Activated naive CD8-positive, alpha-beta T cell treated with anti-CD3 and anti-CD28 coated beads, Interleukin-2, amount 50 U/mL, for 16 hours (primary cell): Measurements from ENCODE around the gene MAG.
"Not testable (repeated sequence)": the region's sequence is repeated elsewhere in the genome, so short reads cannot be mapped to it uniquely, and the experiment has no call there.

Experiments
- DNase-seq: peaks from one replicate; pipeline ENCODE4 v3.0.0-alpha.2; 2020; ENCODE audit warnings: low read depth, low spot score

Gene MAG

DNA sequence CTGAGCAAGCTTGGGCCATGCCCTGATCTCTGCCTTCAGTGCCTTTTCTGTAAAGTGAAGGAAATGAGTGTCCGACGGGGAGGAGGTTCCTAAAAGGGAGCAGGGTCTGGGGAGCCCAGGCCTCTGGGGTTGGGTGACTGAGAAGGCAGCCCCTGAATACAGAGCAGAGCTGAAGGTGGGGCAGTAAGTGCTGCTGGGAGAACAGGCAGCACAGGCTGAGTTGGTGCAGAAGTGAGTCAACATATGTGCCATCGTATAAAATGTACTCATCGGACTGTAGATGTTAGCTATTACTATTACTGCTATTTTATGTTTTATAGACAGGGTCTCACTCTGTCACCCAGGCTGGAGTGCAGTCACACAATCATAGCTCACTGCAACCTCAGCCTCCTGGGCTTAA lies 10.7 kb upstream of the MAG start:
- no peak for DNase-seq

- DNase-seq, result no peak
Observed at GRCh38 chr19:35284153-35285094, 7.5 kb upstream of the MAG start.

GRCh38 chr19:35285095-35285449 lies 6.9 kb upstream of the MAG start:
- no peak for DNase-seq

DNA sequence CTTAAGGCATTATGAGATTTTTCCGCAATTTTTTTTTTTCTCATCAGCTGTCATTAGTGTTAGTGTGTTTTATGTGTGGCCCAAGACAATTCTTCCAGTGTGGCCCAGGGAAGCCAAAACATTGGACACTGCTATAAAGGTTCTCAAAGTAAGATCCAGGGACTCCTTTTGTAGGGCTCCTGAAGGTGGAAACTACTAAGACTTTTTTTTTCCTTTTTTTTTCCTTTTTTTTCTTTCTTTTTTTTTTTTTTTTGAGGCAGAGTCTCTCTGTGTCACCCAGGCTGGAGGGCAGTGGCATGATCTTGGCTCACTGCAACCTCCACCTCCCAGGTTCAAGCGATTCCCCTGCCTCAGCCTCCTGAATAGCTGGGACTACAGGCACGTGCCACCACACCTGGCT lies 6.5 kb upstream of the MAG start:
- not testable (repeated sequence) for DNase-seq

DNA sequence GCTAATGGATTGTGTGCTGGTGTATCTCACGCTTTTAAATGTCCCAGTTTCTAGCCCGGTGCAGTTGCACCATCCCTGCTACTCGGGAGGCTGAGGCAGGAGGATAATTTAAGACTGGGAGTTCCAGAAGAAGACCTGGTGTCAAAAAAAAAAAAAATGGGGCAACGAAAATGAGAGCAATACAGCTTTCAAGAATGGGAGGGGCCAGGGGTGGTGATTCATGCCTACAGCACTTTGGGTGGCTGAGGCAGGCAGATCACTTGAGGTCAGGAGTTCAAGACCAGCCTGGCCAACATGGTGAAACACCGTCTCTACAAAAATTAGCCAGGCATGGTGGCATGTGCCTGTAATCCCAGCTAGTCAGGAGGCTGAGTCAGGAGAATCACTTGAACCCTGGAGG lies 5.9 kb upstream of the MAG start:
- DNase-seq, result not testable (repeated sequence)

DNA sequence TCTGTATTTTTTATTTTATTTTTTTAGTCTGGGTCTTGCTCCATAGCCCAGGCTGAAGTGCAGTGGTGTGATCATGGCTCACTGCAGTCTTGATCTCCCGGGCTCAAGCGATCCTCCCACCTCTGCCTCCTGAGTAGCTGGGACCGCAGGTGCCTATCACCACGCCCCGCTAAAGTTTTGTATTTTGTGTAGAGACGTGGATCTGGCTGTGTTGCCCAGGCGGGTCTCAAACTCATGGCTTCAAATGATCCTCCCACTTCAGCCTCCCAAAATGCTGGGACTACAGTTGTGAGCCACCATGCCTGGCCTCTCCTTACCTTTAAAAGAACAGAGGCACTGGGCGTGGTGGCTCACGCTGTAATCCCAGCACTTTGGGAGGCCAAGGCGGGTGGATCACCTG lies 4.2 kb upstream of the MAG start:
- DNase-seq, result no peak

DNA sequence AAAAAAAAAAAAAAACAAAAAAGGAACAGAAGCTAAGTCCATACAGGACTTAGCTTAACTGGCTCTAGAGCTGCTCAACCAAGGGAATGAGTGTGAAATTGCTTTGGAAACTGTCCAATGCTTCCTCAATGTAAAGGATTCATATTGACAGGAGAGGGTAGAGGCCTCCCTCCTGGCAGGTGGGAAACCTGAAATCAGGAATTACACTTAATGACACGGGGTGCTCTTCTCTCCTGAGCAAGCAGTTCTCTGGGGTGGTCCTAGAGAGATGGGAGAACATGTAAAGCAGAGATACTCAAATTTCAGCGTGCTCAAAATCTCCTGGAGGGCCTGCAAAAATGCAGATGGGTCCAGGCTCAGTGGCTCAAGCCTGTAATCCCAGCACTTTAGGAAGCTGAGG lies 3.6 kb upstream of the MAG start:
- DNase-seq, result no peak

- DNase-seq, result no peak
Observed at GRCh38 chr19:35288906-35289305, 3.1 kb upstream of the MAG start.

GRCh38 chr19:35290381-35291127 lies 1.4 kb upstream of the MAG start:
- DNase-seq, result no peak

DNA sequence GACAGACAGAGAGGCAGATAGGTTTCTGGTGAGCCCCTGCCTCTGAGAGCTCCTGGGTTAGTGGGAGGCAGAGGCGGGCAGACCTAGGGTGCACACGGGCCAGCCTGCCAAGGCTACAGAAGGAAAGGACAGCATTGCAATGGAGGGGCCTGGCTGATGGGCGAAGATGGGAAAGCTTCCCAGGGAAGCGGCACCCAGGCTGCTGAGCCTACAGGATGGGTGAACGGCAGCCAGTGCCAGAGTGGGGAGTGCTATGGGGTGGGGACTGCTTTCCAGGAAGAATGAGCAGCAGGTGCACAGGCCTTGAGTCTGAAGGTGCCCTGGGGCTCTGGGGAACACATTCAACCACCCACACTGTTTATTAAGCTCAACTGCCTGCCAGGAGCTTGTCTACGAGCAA lies 702 bp upstream of the MAG start:
- no peak for DNase-seq

DNA sequence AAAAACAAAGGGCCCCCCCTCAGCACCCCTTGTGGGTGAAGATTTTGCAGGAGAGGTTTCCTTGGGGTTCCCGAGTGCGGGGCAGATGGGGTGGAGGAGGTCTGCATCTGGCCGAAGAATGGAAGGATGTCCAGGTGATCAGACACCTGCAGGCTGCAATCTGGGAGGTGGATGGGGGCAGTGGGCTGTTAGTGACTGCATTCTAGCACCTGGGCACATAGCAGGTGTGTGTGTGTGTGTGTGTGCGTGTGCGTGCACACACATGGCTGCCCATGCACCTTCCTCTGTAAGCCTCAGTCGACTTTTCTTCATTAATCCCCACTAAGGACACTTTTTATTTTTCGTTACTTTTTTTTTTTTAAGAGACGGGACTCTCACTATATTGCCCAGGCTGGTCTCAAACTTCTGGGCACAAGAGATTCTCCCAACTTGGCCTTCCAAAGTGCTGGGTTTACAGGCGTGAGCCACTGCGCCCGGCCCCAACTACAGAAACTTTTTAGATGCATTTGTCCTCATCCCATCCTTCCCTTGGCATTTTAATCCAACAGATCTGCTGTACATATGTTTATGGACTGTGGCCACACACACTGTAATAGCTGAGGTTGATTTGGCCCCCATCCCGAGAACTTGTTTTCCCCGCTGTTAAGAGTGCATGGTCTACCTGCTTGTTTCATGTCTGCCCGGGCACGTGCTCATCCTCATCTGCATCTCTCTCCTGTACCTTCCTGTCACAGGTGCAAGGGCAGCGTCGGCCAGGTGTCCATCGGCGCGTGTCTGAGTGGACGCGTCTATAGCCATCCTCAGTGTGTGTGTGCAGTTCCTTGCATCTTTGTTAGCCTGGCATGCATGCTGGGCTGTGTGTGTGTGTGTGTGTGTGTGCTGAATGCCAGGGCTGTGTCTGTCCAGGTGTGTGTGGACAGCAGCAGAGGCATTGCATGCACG lies 731 bp downstream of the MAG start:
- DNase-seq, result no peak

GRCh38 chr19:35293363-35293739 lies 1.4 kb downstream of the MAG start:
- no peak for DNase-seq

GRCh38 chr19:35293808-35294207 lies 1.8 kb downstream of the MAG start:
- no peak for DNase-seq

GRCh38 chr19:35294328-35294727 lies 2.4 kb downstream of the MAG start:
- no peak for DNase-seq

- no peak for DNase-seq
Observed at GRCh38 chr19:35294859-35295791, 3.2 kb downstream of the MAG start.

- DNase-seq, result no peak
Observed at GRCh38 chr19:35295792-35296462, 4.0 kb downstream of the MAG start.

DNA sequence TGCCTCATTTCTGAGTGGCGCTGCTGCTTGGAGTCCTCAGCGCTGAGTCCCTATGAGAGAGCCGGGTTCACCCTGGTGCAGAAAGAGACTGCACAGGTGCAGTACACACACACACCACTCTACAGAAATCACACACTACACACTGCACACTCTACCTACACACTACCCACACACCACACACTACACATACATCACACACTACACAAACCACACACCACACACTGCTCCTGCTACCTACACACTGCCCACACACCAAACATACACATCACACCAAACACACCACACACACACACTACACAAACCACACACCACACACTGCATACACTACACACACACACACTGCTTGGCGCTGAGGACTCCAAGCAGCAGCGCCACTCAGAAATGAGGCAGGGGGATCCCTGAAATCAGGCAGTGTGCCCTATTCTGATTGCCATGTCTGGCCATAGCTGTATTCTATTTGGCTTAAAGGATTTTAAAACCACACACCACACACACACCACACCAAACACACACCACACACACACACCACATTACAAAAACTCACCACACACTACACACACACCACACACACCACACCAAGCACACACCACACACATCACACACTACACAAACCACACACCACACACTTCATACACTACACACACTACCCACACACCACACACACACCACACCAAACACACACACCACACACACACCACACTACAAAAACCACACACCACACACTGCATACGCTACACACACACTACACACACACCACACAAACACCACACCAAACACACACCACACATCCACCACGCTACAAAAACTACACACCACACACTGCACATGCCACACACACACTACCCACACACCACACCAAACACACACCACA lies 4.9 kb downstream of the MAG start:
- DNase-seq, result no peak

- DNase-seq, result no peak
Observed at GRCh38 chr19:35297515-35297848, 5.5 kb downstream of the MAG start.

- DNase-seq, result no peak
Observed at GRCh38 chr19:35297922-35298321, 6.0 kb downstream of the MAG start.
